Measurements from ENCODE around the gene OR9Q1.

The OR9Q1 gene

DNA sequence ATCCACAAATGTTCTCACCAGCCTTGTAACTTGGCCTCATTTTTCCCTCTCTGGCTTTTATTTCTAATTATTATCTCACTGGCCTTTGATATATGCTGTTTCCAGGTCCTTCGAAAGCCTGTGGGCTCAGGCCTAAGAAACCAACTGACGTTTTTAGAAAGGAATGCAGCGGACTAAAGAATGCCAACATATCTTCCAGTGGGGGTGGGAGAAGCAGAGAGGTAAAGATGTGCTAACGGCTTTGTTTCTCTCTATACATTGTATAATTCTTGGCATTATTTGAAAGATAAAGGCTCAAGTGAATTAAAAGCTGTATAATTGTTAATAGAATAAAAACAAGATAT lies 35.3 kb downstream of the OR9Q1 start:
- Histone ChIP-seq H3K9me3 (ENCODE audit: control insufficient read depth in 2 of 2, low read length in 2 of 2) (no peaks in the 10 kb centered on the region), H3K4me1 (ENCODE audit: control insufficient read depth in 2 of 2, insufficient read depth in 2 of 2, low read length in 2 of 2) (no peaks in the 10 kb centered on the region), H3K36me3 (ENCODE audit: control insufficient read depth in 2 of 2, insufficient read depth in 2 of 2, low read length in 2 of 2) (no peaks in the 10 kb centered on the region), H3K27me3 (ENCODE audit: control insufficient read depth in 2 of 2, insufficient read depth in 2 of 2, low read length in 2 of 2) (no peaks in the 10 kb centered on the region), H3K4me3 (ENCODE audit: low read length in 2 of 2) (no peak overlapping the region), H3K27ac (ENCODE audit: low read depth in 2 of 2, low read length in 2 of 2) (no peak overlapping the region), H3K9ac (ENCODE audit: low read depth in 1 of 2, low read length in 2 of 2) (no peak overlapping the region)

- H3K9ac ChIP-seq (ENCODE audit: low read depth in 1 of 2, low read length in 2 of 2), result no peak overlapping the region
- no peaks in the 10 kb centered on the region for H3K4me1 ChIP-seq (ENCODE audit: control insufficient read depth in 2 of 2, insufficient read depth in 2 of 2, low read length in 2 of 2)
- H3K4me3 ChIP-seq (ENCODE audit: low read length in 2 of 2), result no peak overlapping the region
- no peaks in the 10 kb centered on the region for H3K36me3 ChIP-seq (ENCODE audit: control insufficient read depth in 2 of 2, insufficient read depth in 2 of 2, low read length in 2 of 2)
- H3K27me3 ChIP-seq (ENCODE audit: control insufficient read depth in 2 of 2, insufficient read depth in 2 of 2, low read length in 2 of 2), result no peaks in the 10 kb centered on the region
- H3K27ac ChIP-seq (ENCODE audit: low read depth in 2 of 2, low read length in 2 of 2), result no peak overlapping the region
- no peaks in the 10 kb centered on the region for H3K9me3 ChIP-seq (ENCODE audit: control insufficient read depth in 2 of 2, low read length in 2 of 2)
These were observed 36.9 kb downstream of the OR9Q1 start for GRCh38 chr11:58060535-58060934.

- H3K36me3 ChIP-seq (ENCODE audit: control insufficient read depth in 2 of 2, insufficient read depth in 2 of 2, low read length in 2 of 2), result no peaks in the 10 kb centered on the region
These were observed 37.4 kb downstream of the OR9Q1 start for GRCh38 chr11:58060939-58061672.

GRCh38 chr11:58061813-58062212 lies 38.1 kb downstream of the OR9Q1 start:
- Histone ChIP-seq H3K9me3 (ENCODE audit: control insufficient read depth in 2 of 2, low read length in 2 of 2) (no peaks in the 10 kb centered on the region), H3K27ac (ENCODE audit: low read depth in 2 of 2, low read length in 2 of 2) (no peak overlapping the region), H3K4me3 (ENCODE audit: low read length in 2 of 2) (no peak overlapping the region), H3K9ac (ENCODE audit: low read depth in 1 of 2, low read length in 2 of 2) (no peak overlapping the region), H3K36me3 (ENCODE audit: control insufficient read depth in 2 of 2, insufficient read depth in 2 of 2, low read length in 2 of 2) (no peaks in the 10 kb centered on the region), H3K4me1 (ENCODE audit: control insufficient read depth in 2 of 2, insufficient read depth in 2 of 2, low read length in 2 of 2) (no peaks in the 10 kb centered on the region), H3K27me3 (ENCODE audit: control insufficient read depth in 2 of 2, insufficient read depth in 2 of 2, low read length in 2 of 2) (no peaks in the 10 kb centered on the region)

More at GRCh38 chr11:58060939-58061672, 37.4 kb downstream of the OR9Q1 start:
- Histone ChIP-seq H3K9me3 (ENCODE audit: control insufficient read depth in 2 of 2, low read length in 2 of 2) (no peaks in the 10 kb centered on the region), H3K27ac (ENCODE audit: low read depth in 2 of 2, low read length in 2 of 2) (no peak overlapping the region), H3K9ac (ENCODE audit: low read depth in 1 of 2, low read length in 2 of 2) (no peak overlapping the region), H3K4me1 (ENCODE audit: control insufficient read depth in 2 of 2, insufficient read depth in 2 of 2, low read length in 2 of 2) (no peaks in the 10 kb centered on the region), H3K27me3 (ENCODE audit: control insufficient read depth in 2 of 2, insufficient read depth in 2 of 2, low read length in 2 of 2) (no peaks in the 10 kb centered on the region), H3K4me3 (ENCODE audit: low read length in 2 of 2) (no peak overlapping the region)

DNA sequence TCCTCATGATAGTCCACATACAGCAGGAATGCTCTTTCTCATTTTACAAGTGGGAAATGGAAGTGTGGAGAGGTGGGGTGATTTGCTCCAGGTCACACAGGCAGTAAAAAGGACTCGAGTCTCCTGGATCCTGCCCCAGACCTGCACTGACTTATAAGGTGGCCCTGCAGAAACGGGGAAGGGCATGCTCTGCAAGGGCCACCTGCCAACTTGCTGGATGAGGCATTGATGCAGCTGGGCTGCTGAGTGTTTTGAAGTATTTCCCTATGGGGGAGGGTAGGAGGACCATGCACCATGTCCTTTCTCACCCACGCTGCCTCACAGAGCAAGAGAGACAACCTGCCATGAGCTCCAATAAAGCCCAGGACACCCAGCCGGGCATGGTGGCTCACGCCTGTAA lies 44.0 kb downstream of the OR9Q1 start:
- Histone ChIP-seq H3K4me1 (ENCODE audit: control insufficient read depth in 2 of 2, insufficient read depth in 2 of 2, low read length in 2 of 2) (no peaks in the 10 kb centered on the region), H3K36me3 (ENCODE audit: control insufficient read depth in 2 of 2, insufficient read depth in 2 of 2, low read length in 2 of 2) (no peaks in the 10 kb centered on the region), H3K4me3 (ENCODE audit: low read length in 2 of 2) (no peak overlapping the region), H3K9ac (ENCODE audit: low read depth in 1 of 2, low read length in 2 of 2) (no peak overlapping the region), H3K27me3 (ENCODE audit: control insufficient read depth in 2 of 2, insufficient read depth in 2 of 2, low read length in 2 of 2) (no peaks in the 10 kb centered on the region), H3K9me3 (ENCODE audit: control insufficient read depth in 2 of 2, low read length in 2 of 2) (no peaks in the 10 kb centered on the region), H3K27ac (ENCODE audit: low read depth in 2 of 2, low read length in 2 of 2) (no peak overlapping the region)

DNA sequence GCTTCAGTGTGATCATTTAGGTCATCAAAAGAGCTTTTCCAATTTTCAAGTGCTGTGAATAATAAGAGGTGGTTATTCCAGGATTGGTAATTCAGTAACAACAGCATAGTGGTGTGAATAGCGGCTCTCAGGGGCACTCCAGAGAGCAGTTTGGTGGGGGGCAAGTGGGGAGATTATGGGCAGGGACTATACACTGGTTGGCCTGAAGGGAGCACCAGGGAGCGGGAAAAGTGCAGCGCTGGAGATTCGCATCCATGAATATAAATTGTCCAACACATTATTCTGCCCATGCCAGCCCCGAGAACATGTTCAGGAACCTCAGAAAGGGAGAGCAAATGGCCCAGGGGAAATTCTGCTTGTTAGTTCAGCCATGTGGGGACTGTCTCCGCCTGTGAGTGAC lies 45.0 kb downstream of the OR9Q1 start:
- H3K9me3 ChIP-seq (ENCODE audit: control insufficient read depth in 2 of 2, low read length in 2 of 2), result no peaks in the 10 kb centered on the region
- H3K4me1 ChIP-seq (ENCODE audit: control insufficient read depth in 2 of 2, insufficient read depth in 2 of 2, low read length in 2 of 2), result no peaks in the 10 kb centered on the region
- H3K4me3 ChIP-seq (ENCODE audit: low read length in 2 of 2), result no peak overlapping the region
- no peak overlapping the region for H3K27ac ChIP-seq (ENCODE audit: low read depth in 2 of 2, low read length in 2 of 2)
- H3K36me3 ChIP-seq (ENCODE audit: control insufficient read depth in 2 of 2, insufficient read depth in 2 of 2, low read length in 2 of 2), result no peaks in the 10 kb centered on the region
- no peak overlapping the region for H3K9ac ChIP-seq (ENCODE audit: low read depth in 1 of 2, low read length in 2 of 2)
- no peaks in the 10 kb centered on the region for H3K27me3 ChIP-seq (ENCODE audit: control insufficient read depth in 2 of 2, insufficient read depth in 2 of 2, low read length in 2 of 2)

DNA sequence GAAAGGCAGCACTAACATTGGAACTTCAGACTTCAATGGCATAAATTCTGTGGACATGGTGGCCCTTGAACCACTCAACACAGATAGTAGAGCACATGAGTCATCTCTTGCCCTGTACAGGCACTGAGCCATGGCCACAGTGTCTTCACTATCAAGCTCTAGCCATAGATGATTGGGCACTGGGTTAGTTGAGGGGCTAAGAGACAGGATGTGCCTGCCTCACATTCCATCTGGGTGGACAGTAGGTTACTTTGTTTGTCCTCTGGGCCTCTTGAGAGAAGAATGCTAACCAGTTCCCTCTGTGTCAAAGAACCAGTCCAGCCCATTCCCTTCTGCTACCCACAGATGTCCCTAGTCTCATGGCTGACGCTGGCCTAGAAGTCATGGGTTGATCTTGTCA lies 46.9 kb downstream of the OR9Q1 start:
- Histone ChIP-seq H3K36me3 (ENCODE audit: control insufficient read depth in 2 of 2, insufficient read depth in 2 of 2, low read length in 2 of 2) (no peaks in the 10 kb centered on the region), H3K9ac (ENCODE audit: low read depth in 1 of 2, low read length in 2 of 2) (no peak overlapping the region), H3K27me3 (ENCODE audit: control insufficient read depth in 2 of 2, insufficient read depth in 2 of 2, low read length in 2 of 2) (no peaks in the 10 kb centered on the region), H3K4me1 (ENCODE audit: control insufficient read depth in 2 of 2, insufficient read depth in 2 of 2, low read length in 2 of 2) (no peaks in the 10 kb centered on the region), H3K9me3 (ENCODE audit: control insufficient read depth in 2 of 2, low read length in 2 of 2) (no peaks in the 10 kb centered on the region), H3K27ac (ENCODE audit: low read depth in 2 of 2, low read length in 2 of 2) (no peak overlapping the region), H3K4me3 (ENCODE audit: low read length in 2 of 2) (no peak overlapping the region)

DNA sequence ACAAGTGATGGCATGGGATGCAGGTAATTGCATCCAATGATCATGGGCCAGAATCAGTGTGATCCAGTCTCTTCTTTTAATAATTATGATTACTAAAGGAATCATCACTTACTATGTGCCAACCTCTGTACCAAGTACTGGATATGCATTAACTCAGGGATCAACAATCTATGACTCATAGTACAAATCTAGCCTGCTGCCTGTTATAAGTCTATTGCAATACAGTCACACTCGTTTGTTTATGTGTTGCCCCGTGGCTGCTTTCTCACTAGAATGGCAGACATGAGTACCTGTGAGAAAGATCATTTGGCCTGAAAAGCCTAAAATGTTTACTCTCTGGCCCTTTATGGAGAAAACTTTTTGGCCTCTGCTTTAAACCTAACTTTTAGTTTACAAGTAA lies 52.1 kb downstream of the OR9Q1 start:
- Histone ChIP-seq H3K9ac (ENCODE audit: low read depth in 1 of 2, low read length in 2 of 2) (no peak overlapping the region), H3K4me1 (ENCODE audit: control insufficient read depth in 2 of 2, insufficient read depth in 2 of 2, low read length in 2 of 2) (no peaks in the 10 kb centered on the region), H3K36me3 (ENCODE audit: control insufficient read depth in 2 of 2, insufficient read depth in 2 of 2, low read length in 2 of 2) (no peaks in the 10 kb centered on the region), H3K27ac (ENCODE audit: low read depth in 2 of 2, low read length in 2 of 2) (no peak overlapping the region), H3K27me3 (ENCODE audit: control insufficient read depth in 2 of 2, insufficient read depth in 2 of 2, low read length in 2 of 2) (no peaks in the 10 kb centered on the region), H3K9me3 (ENCODE audit: control insufficient read depth in 2 of 2, low read length in 2 of 2) (no peaks in the 10 kb centered on the region), H3K4me3 (ENCODE audit: low read length in 2 of 2) (no peak overlapping the region)

DNA sequence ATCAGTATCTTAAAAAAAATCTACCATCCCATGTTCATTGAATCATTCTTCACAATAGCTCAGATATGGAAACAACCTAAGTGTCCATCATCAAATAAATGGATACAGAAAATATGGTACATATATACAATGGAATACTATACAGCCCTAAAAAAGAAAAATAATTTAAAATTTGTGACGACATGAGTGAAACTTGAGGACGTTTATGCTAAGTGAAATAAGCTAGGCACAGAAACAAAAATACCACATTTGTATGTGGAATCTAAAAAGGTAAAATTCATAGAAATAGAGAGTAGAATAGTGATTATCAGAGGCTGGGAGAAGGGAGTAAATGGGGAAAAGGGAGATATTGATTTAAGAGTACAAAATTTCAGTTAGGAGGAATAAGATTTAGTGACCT lies 62.8 kb downstream of the OR9Q1 start:
- no peak overlapping the region for H3K4me3 ChIP-seq (ENCODE audit: low read length in 2 of 2)
- no peak overlapping the region for H3K9ac ChIP-seq (ENCODE audit: low read depth in 1 of 2, low read length in 2 of 2)
- no peaks in the 10 kb centered on the region for H3K9me3 ChIP-seq (ENCODE audit: control insufficient read depth in 2 of 2, low read length in 2 of 2)
- no peaks in the 10 kb centered on the region for H3K36me3 ChIP-seq (ENCODE audit: control insufficient read depth in 2 of 2, insufficient read depth in 2 of 2, low read length in 2 of 2)
- no peaks in the 10 kb centered on the region for H3K27me3 ChIP-seq (ENCODE audit: control insufficient read depth in 2 of 2, insufficient read depth in 2 of 2, low read length in 2 of 2)
- no peak overlapping the region for H3K27ac ChIP-seq (ENCODE audit: low read depth in 2 of 2, low read length in 2 of 2)
- no peaks in the 10 kb centered on the region for H3K4me1 ChIP-seq (ENCODE audit: control insufficient read depth in 2 of 2, insufficient read depth in 2 of 2, low read length in 2 of 2)

- no peak overlapping the region for H3K4me3 ChIP-seq (ENCODE audit: low read length in 2 of 2)
- no peaks in the 10 kb centered on the region for H3K9me3 ChIP-seq (ENCODE audit: control insufficient read depth in 2 of 2, low read length in 2 of 2)
- H3K27ac ChIP-seq (ENCODE audit: low read depth in 2 of 2, low read length in 2 of 2), result no peak overlapping the region
- H3K36me3 ChIP-seq (ENCODE audit: control insufficient read depth in 2 of 2, insufficient read depth in 2 of 2, low read length in 2 of 2), result no peaks in the 10 kb centered on the region
- no peaks in the 10 kb centered on the region for H3K27me3 ChIP-seq (ENCODE audit: control insufficient read depth in 2 of 2, insufficient read depth in 2 of 2, low read length in 2 of 2)
- no peak overlapping the region for H3K9ac ChIP-seq (ENCODE audit: low read depth in 1 of 2, low read length in 2 of 2)
- no peaks in the 10 kb centered on the region for H3K4me1 ChIP-seq (ENCODE audit: control insufficient read depth in 2 of 2, insufficient read depth in 2 of 2, low read length in 2 of 2)
These were observed 73.8 kb downstream of the OR9Q1 start for GRCh38 chr11:58097437-58097836.

- no peak overlapping the region for H3K27ac ChIP-seq (ENCODE audit: low read depth in 2 of 2, low read length in 2 of 2)
- H3K9me3 ChIP-seq (ENCODE audit: control insufficient read depth in 2 of 2, low read length in 2 of 2), result no peaks in the 10 kb centered on the region
- no peaks in the 10 kb centered on the region for H3K4me1 ChIP-seq (ENCODE audit: control insufficient read depth in 2 of 2, insufficient read depth in 2 of 2, low read length in 2 of 2)
- H3K4me3 ChIP-seq (ENCODE audit: low read length in 2 of 2), result no peak overlapping the region
- no peaks in the 10 kb centered on the region for H3K36me3 ChIP-seq (ENCODE audit: control insufficient read depth in 2 of 2, insufficient read depth in 2 of 2, low read length in 2 of 2)
- H3K9ac ChIP-seq (ENCODE audit: low read depth in 1 of 2, low read length in 2 of 2), result no peak overlapping the region
- no peaks in the 10 kb centered on the region for H3K27me3 ChIP-seq (ENCODE audit: control insufficient read depth in 2 of 2, insufficient read depth in 2 of 2, low read length in 2 of 2)
These were observed 97.4 kb downstream of the OR9Q1 start for GRCh38 chr11:58121096-58121495.
